HCT116 (cell line): ENCODE results near the gene CALR. TPM values are rescaled to one million over a fixed set of nuclear protein-coding genes. Genes with fewer than 3 reads are reported as not detected.

Experiments used
- ATAC-seq: fragments of 200-7000 bp; cut with Tn5 transposase; 2 replicates; pipeline ENCODE4 v1.9.1; 2020; ENCODE audit warnings: mild to moderate bottlenecking, moderate library complexity
- BruUV-seq: library from RNA; stranded (reverse); fragments of 400-500 nt; replicated peaks from 2 replicates; lab custom pipeline; 2021; lab: Mats Ljungman, UMichigan
- CTCF ChIA-PET: fragments of 300-600 bp; sonication (Branson Sonifier 250); formaldehyde crosslinking; loops from one replicate; lab custom pipeline; 2021; ENCODE audit warnings: antibody characterized with exemption; lab: Charles Lee
- POLR2A ChIA-PET: fragments of 300-600, 350-600 bp; sonication (Branson Sonifier 250); formaldehyde crosslinking; loops from one replicate; lab custom pipeline; 2021; ENCODE audit warnings: antibody characterized with exemption; lab: Charles Lee
- RAD21 ChIA-PET, 2 experiments: fragments of 300-600 bp; sonication (Branson Sonifier 250); formaldehyde crosslinking; loops; one replicate each; lab custom pipeline; 2023; ENCODE audit warnings: low total read pairs in 2 of 2; ENCODE audit not compliant: uncharacterized antibody in 2 of 2, unreplicated experiment in 2 of 2, low non-redundant PET in 1 of 2; lab: Charles Lee
- DNase-seq: peaks from one replicate; pipeline ENCODE4 v3.0.0-alpha.2; 2010; ENCODE audit warnings: low read depth, low spot score
- H2AFZ ChIP-seq: fragments of 200-600 bp; shearing (Covaris generic), sonication (generic); 2 replicates; pipeline ENCODE4 v1.6.1; 2017; ENCODE audit warnings: low read depth, mixed run types, mixed read lengths, antibody characterized with exemption, low read length; ENCODE audit not compliant: poor library complexity, severe bottlenecking
- H3K27ac ChIP-seq: 2 replicates; pipeline ENCODE4 v1.5.1; 2012; ENCODE audit warnings: low read depth, low read length
- H3K27me3 ChIP-seq: fragments of 200-600 bp; sonication (generic); 2 replicates; pipeline ENCODE4 v1.6.1; 2016; ENCODE audit warnings: mixed run types, low read length, mixed read lengths; ENCODE audit not compliant: insufficient read depth
- H3K36me3 ChIP-seq, 2 experiments: fragments of 200-500 bp in 1 of 2; fragments of 200-600 bp in 1 of 2; sonication (Bioruptor generic) in 1 of 2; sonication (generic) in 1 of 2; 2 replicates each; pipeline versions ENCODE4 v1.5.1 to v1.6.1; 2014 to 2016; ENCODE audit warnings: low read length in 2 of 2, inconsistent platforms in 1 of 2, mixed read lengths in 1 of 2, mixed run types in 1 of 2; ENCODE audit not compliant: insufficient read depth in 2 of 2, control insufficient read depth in 1 of 2
- H3K4me1 ChIP-seq, 2 experiments: fragments of 200-600 bp in 1 of 2; sonication (generic) in 1 of 2; 2 replicates each; pipeline versions ENCODE4 v1.5.1 to v1.6.1; 2012 to 2017; ENCODE audit warnings: low read length in 2 of 2, inconsistent platforms in 1 of 2, mild to moderate bottlenecking in 1 of 2, mixed read lengths in 1 of 2, mixed run types in 1 of 2, moderate library complexity in 1 of 2; ENCODE audit not compliant: insufficient read depth in 2 of 2, control insufficient read depth in 1 of 2
- H3K4me2 ChIP-seq: fragments of 200-600 bp; sonication (generic); 2 replicates; pipeline ENCODE4 v1.6.1; 2017; ENCODE audit warnings: mixed run types, low read length, mixed read lengths
- H3K4me3 ChIP-seq, 2 experiments: fragments of 200-600 bp in 1 of 2; sonication (generic) in 1 of 2; replicated peaks in 1 of 2; 2 replicates each; pipeline ENCODE4 v1.5.1; 2011 to 2016; ENCODE audit warnings: low read length in 2 of 2, control low read depth in 1 of 2, low read depth in 1 of 2, mild to moderate bottlenecking in 1 of 2, mixed read lengths in 1 of 2, mixed run types in 1 of 2
- H3K79me2 ChIP-seq: fragments of 200-600 bp; sonication (generic); 2 replicates; pipeline ENCODE4 v1.6.1; 2017; ENCODE audit warnings: mild to moderate bottlenecking, mixed run types, low read length, moderate library complexity, mixed read lengths; ENCODE audit not compliant: insufficient read depth
- H3K9ac ChIP-seq: fragments of 200-600 bp; sonication (generic); 2 replicates; pipeline ENCODE4 v1.6.1; 2016; ENCODE audit warnings: low read length, mixed read lengths
- H3K9me2 ChIP-seq: fragments of 200-600 bp; sonication (generic), shearing (Covaris generic); 2 replicates; pipeline ENCODE4 v1.6.1; 2017; ENCODE audit warnings: mixed run types, mild to moderate bottlenecking, moderate library complexity; ENCODE audit not compliant: insufficient read depth
- H3K9me3 ChIP-seq, 2 experiments: fragments of 200-500 bp in 1 of 2; fragments of 200-600 bp in 1 of 2; sonication (Bioruptor generic) in 1 of 2; sonication (generic) in 1 of 2; 2 replicates each; pipeline ENCODE4 v1.6.1; 2014 to 2017; ENCODE audit warnings: low read length in 2 of 2, mixed read lengths in 2 of 2, inconsistent platforms in 1 of 2, low read depth in 1 of 2, mild to moderate bottlenecking in 1 of 2, mixed run types in 1 of 2, moderate library complexity in 1 of 2; ENCODE audit not compliant: control insufficient read depth in 1 of 2, insufficient read depth in 1 of 2
- H4K20me1 ChIP-seq: fragments of 200-600 bp; sonication (generic), shearing (Covaris generic); 2 replicates; pipeline ENCODE4 v1.6.1; 2017; ENCODE audit warnings: mixed run types, mild to moderate bottlenecking, moderate library complexity; ENCODE audit not compliant: insufficient read depth
- CBX3 ChIP-seq: IDR thresholded peaks from 2 replicates; pipeline ENCODE4 v1.6.1; 2012; ENCODE audit warnings: low read depth
- ELF1 ChIP-seq: IDR thresholded peaks from 2 replicates; pipeline ENCODE4 v1.6.1; 2012; ENCODE audit warnings: low read depth, borderline replicate concordance
- FOSL1 ChIP-seq: IDR thresholded peaks from 2 replicates; pipeline ENCODE4 v1.6.1; 2012; ENCODE audit warnings: low read depth
- POLR2A ChIP-seq: IDR thresholded peaks from 2 replicates; pipeline ENCODE4 v1.7.0; 2011; ENCODE audit warnings: borderline replicate concordance; ENCODE audit not compliant: insufficient read depth, insufficient read length; ENCODE audit errors: extremely low read depth
- POLR2AphosphoS5 ChIP-seq: IDR thresholded peaks from 2 replicates; pipeline ENCODE4 v1.6.1; 2011; ENCODE audit warnings: mild to moderate bottlenecking, low read depth, low read length, moderate library complexity
- SIN3A ChIP-seq: IDR thresholded peaks from 2 replicates; pipeline ENCODE4 v1.6.1; 2012; ENCODE audit warnings: low read depth
- SP1 ChIP-seq: IDR thresholded peaks from 2 replicates; pipeline ENCODE4 v1.6.1; 2012; ENCODE audit warnings: low read depth
- ZBTB33 ChIP-seq: IDR thresholded peaks from 2 replicates; pipeline ENCODE4 v1.6.1; 2011; ENCODE audit warnings: mild to moderate bottlenecking, low read length, moderate library complexity; ENCODE audit not compliant: insufficient replicate concordance; ENCODE audit errors: extremely low read depth
- ZFX ChIP-seq: fragments of 450-650 bp; IDR thresholded peaks from 2 replicates; pipeline ENCODE4 v1.6.1; 2017
- intact Hi-C: fragments of 100-400 bp; cut with micrococcal nuclease; formaldehyde crosslinking; loops from 2 replicates; pipeline ENCODE4 v1.10.0; 2022
- total RNA-seq: library from RNA; stranded (reverse); gene quantifications from one replicate; pipeline ENCODE4 v1.2.1, GENCODE V29; 2021; ENCODE audit not compliant: unreplicated experiment

CALR gene
- total RNA-seq, 1 experiment from 2014 or later = 739 TPM

DNA sequence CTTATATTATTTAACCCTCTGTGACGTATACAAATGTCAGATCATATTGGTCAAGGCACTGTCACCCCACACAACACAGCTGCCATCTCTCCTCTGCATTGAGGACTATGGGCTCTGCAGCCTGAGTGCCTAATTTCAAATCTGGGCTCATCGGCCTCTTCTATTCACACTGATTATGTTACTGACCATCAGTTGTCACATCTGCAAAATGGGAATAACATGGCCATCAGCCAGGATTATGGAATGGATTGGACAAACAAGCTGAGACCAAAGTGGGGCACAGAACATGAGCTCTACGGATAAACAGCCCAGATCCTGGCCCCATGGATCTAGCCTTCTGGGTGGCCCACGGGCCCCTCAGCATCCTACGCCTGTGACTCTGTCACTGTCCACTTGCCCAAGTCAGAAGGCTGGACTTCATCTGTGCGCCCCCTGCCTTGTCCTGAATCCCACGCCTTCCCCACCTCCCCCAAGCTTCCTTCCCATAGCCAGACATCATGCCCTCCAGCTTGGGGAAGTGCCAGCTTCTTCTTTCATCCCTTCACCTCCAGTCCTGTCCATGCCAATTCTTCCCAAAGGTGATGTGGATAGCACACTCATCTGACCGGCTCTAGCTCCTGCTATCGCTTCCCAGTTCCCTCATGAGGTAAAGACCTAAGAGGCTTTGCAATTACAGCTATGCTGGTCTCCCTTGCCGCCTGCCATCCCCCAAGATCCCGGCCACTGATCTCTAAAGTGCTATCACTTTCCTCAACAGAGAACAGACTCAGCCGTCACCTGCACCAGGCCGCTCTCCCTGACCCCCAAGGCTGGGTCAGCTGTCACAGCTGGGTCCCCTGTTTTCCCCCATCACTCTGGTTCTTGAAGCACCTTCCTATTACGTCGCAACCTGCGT is 5.8 kb upstream of the CALR start:
- H3K4me3 ChIP-seq = peak overlapping the region; percentile 74 to 99
- H3K36me3 ChIP-seq = peaks cover 25 to 33% of the 10 kb centered on the region in 2 experiments; a peak in 3 of 4 replicates
- H3K4me2 ChIP-seq = peak overlapping the region; percentile 98
- no peaks in the 10 kb centered on the region for H3K9me3 ChIP-seq
- intact Hi-C loops = no loop called here
- peaks cover 46% of the 10 kb centered on the region for H3K79me2 ChIP-seq
- H3K4me1 ChIP-seq = peaks cover 11 to 30% of the 10 kb centered on the region in 2 experiments
- no peak overlapping the region for H2AFZ ChIP-seq
- H3K27ac ChIP-seq = peak overlapping the region; percentile 89
- ChIA-PET POLR2A (interaction anchor here (1.0 to 1.7 kb wide), 2 partner anchors 12 to 127 kb away, joined by 3 to 5 read pairs; no protein-coding TSS in a partner anchor), RAD21 (no interaction called here), CTCF (interaction anchor here (0.7 kb wide), 1 partner anchor 33 kb away, joined by 3 read pairs; no protein-coding TSS in a partner anchor)
- DNase-seq = no peak
- TF ChIP-seq ZFX = no peak
- TF ChIP-seq SIN3A = no peak
- TF ChIP-seq FOSL1 = no peak
- no peak for TF ChIP-seq CBX3
- no peak for TF ChIP-seq ELF1
- TF ChIP-seq SP1 = no peak
- TF ChIP-seq POLR2A = no peak
- no peak for TF ChIP-seq ZBTB33
- TF ChIP-seq POLR2AphosphoS5 = no peak
- 0 out of 2 replicates have a peak, but pooled peaks have one; percentile 0 for ATAC-seq
- H3K9me2 ChIP-seq = no peaks in the 10 kb centered on the region
- H3K27me3 ChIP-seq = no peaks in the 10 kb centered on the region
- no TSS peak for BruUV-seq
- H4K20me1 ChIP-seq = no peaks in the 10 kb centered on the region
- peak overlapping the region; percentile 94 for H3K9ac ChIP-seq
